HFF-Myc (cell line): ENCODE data around the gene INSRR.

Experiments
- DNase-seq: peaks from one replicate; pipeline ENCODE4 v3.0.0-alpha.2; 2011; ENCODE audit warnings: low read depth; ENCODE audit errors: extremely low read depth
- H3K4me3 ChIP-seq: replicated peaks from 2 replicates; pipeline ENCODE4 v1.5.1; 2011; ENCODE audit warnings: low read depth, mild to moderate bottlenecking, control low read depth, low read length
- TF ChIP-seq, protein P1 (sequence below): IDR thresholded peaks from 2 replicates; pipeline ENCODE4 v1.5.1; 2012; ENCODE audit warnings: mild to moderate bottlenecking, low read depth, low read length, control low read depth; ENCODE audit errors: missing control alignments

Gene INSRR

DNA sequence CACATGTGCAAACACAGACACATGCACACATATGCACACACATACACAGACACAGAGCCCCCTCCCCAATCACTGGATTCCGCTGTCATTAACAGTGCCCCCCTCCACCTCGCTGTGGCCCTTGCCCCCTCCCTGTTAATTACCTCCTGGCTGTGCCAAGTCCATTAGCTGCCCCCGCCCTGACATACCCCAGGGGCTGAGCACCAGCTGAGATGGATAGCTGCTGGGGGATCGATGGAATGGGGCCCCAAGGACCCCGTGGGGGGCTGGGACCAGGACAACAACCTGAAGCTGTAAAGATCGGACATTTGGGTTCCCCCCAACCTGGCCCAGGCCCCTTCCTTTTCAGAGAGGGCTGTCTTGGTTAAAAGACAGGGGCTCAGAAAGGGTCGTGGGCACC is 25.0 kb upstream of the INSRR start:
- no peak overlapping the region for H3K4me3 ChIP-seq
- TF ChIP-seq, protein P1, sequence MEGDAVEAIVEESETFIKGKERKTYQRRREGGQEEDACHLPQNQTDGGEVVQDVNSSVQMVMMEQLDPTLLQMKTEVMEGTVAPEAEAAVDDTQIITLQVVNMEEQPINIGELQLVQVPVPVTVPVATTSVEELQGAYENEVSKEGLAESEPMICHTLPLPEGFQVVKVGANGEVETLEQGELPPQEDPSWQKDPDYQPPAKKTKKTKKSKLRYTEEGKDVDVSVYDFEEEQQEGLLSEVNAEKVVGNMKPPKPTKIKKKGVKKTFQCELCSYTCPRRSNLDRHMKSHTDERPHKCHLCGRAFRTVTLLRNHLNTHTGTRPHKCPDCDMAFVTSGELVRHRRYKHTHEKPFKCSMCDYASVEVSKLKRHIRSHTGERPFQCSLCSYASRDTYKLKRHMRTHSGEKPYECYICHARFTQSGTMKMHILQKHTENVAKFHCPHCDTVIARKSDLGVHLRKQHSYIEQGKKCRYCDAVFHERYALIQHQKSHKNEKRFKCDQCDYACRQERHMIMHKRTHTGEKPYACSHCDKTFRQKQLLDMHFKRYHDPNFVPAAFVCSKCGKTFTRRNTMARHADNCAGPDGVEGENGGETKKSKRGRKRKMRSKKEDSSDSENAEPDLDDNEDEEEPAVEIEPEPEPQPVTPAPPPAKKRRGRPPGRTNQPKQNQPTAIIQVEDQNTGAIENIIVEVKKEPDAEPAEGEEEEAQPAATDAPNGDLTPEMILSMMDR: no peak
- no peak for DNase-seq

DNA sequence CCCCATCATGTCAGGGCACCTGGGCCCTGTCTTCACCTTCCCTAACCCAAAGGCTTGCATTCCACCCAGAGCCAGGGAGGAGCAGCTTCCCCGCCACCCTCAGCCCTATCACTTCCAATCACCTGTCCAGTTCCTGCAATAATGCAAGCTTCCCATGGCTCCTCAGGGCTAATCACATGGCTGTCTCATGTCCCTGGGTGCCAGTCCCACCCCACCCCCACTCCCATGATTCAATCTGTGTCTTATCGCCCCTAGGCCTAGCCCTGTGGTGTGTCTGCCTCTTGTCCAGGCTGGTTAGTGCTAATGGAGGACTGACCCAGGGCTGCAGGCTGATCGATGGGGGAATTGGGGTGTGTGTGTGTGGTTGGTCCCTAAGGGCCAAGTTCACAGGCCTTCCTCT is 23.6 kb upstream of the INSRR start:
- H3K4me3 ChIP-seq: no peak overlapping the region
- no peak for DNase-seq
- TF ChIP-seq, protein P1: no peak

DNA sequence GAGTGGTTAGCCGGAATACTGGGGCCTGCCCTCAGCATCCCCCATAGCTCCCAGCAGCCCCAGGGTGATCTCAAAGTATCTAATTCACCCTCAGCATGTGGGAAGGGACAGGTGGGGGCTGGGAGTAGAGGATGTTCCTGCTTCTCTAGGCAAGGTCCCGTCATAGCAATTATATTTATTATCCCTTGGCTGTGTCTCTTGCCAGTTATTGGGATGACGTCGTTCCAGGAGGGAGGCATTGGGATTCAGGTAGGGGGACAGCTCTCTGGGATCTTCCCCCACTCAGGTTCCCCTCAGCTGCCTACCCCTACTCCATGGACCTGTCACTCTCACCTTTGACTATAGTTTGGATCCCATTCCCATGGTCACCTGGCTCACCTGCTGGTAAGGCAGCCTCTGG is 22.7 kb upstream of the INSRR start:
- H3K4me3 ChIP-seq: no peak overlapping the region
- TF ChIP-seq, protein P1: no peak
- DNase-seq: no peak

DNA sequence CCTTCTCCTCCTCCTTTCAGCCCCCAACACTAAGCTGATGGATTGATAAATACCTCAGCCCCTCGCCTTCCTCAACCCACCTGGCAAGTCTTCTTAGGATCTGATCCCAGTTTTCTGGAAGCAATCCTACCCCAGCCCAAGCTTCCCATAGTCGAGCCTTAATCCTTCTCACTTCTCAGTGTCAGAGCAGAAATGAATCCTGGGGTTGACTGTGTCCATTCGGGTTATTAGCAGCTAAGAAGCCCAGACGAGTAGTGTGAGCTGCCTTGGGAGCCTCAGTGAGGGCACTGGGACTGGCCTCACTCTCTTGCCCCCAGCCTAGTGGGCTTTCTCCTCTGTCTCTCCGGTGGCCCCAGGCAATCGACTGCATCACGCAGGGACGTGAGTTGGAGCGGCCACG is 22.2 kb upstream of the INSRR start:
- no peak for DNase-seq
- no peak overlapping the region for H3K4me3 ChIP-seq
- TF ChIP-seq, protein P1: no peak

DNA sequence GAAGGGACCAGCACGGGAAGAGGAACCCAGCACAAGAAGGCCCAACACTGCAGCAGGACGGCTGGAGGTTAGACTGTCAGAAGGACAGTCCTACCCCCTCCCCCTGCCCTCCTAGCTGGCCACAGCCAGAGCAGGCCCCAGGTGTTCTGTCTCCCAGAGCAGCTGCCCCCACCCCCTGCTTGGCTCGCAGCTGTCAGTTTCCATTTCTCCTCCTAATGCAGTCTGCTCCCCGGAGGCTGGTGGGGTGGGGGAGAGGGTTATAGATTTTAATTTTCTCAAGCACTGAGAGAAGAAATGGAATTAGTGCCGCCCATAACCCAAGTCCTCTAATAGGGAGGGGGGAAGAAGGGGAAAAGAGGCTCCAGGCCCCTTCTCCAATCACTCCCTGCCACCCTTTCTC is 21.6 kb upstream of the INSRR start:
- TF ChIP-seq, protein P1: no peak
- no peak overlapping the region for H3K4me3 ChIP-seq
- no peak for DNase-seq

DNA sequence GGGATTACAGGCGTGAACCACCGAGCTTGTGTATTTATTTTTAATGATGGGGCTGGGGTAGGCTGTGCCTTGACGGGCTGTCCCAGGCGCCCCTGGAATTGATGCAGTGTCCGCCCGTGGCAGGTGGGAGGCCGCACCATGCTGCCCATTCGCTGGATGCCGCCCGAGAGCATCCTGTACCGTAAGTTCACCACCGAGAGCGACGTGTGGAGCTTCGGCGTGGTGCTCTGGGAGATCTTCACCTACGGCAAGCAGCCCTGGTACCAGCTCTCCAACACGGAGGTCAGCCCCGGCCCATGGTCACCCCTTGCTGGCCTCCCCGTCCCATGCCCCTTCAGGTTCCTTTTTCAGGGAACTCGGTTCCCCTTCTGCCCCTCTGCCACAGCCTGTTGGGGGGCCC is 21.0 kb upstream of the INSRR start:
- H3K4me3 ChIP-seq: no peak overlapping the region
- no peak for DNase-seq
- TF ChIP-seq, protein P1: no peak

DNA sequence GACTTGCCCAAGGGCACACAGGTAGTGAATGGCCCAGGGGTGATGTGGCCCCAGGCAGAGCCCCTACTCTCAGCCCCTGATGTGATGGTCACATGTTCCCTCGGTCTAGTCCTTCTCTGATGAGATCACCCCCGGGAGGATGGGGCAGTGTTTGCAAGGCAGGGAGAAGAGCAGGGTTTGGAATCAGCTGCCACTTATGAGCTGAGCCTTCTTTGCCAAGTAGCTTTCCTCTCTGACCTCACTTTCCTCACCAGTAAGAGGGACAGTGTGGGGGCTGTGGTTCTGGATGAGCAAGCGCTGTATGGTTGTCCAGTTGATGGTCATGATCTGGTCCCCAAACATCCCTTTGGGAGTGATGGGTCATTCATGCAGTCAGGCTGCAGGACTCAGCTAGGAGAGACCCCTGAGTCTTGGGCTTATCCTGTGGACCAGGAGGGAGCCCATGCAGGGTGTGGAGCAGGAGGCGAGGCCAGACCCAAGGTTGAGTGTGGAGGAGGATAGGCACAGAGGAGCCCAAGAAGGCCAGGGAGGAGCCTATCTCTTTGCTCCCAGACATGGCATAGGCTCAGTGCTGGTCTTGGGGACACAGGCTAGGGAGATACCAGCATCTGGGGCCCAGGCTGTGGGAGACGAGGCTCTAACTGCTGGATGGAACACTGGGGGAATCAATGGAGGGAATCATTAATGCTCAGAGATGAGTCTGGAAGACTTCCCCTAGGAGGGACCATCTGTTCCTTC is 18.7 kb upstream of the INSRR start:
- DNase-seq: no peak
- H3K4me3 ChIP-seq: no peak overlapping the region
- TF ChIP-seq, protein P1: no peak
